RWPE1 (cell line): ENCODE measurements around the gene DNAI1.

ENCODE experiments used
- CTCF ChIA-PET: fragments of 350-600 bp; sonication (Branson Sonifier 250); formaldehyde crosslinking; extraction: SDS; loops from one replicate; lab custom pipeline; 2021; lab: Yijun Ruan, JAX
- POLR2A ChIA-PET: fragments of 400-600 bp; formaldehyde crosslinking; extraction: SDS; loops from one replicate; lab custom pipeline; 2020; ENCODE audit warnings: antibody characterized with exemption; ENCODE audit not compliant: low non-redundant PET; lab: Yijun Ruan, JAX
- DNase-seq: peaks from one replicate; pipeline ENCODE4 v3.0.0; 2012; ENCODE audit warnings: low spot score
- H3K27ac ChIP-seq: fragments of 450-650 bp; 2 replicates; pipeline ENCODE4 v1.5.1; 2017
- CTCF ChIP-seq: fragments of 450-650 bp; conservative IDR thresholded peaks from 2 replicates; pipeline ENCODE4 v1.5.1; 2017; ENCODE audit warnings: low read depth, mild to moderate bottlenecking

DNAI1 gene

GRCh38 chr9:34508463-34508862 is 49.9 kb downstream of the DNAI1 start:
- no peak for DNase-seq
- H3K27ac ChIP-seq, result no peak overlapping the region
- no peak for TF ChIP-seq CTCF
- ChIA-PET CTCF (no interaction called here), POLR2A (no interaction called here)

DNA sequence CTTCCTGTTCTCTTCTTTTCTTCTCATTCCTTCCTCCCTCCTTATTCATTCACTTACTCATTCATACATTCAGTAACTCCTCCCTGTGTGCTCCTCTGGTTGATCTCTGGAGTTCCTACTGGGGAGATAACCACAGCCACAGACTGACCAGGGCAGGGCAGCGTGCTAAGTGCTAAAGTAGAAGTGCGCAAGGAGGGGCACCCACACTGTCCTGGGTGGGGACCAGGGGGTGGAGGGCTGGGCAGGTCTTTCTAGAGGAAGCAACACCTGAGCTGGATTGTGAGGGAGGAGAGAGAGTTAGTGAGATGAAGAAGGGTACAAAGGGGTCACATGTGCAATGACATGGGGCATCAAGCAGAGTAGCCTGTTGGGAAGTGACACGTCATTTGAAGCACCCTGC is 50.3 kb downstream of the DNAI1 start:
- H3K27ac ChIP-seq, result no peak overlapping the region
- POLR2A ChIA-PET, result no interaction called here
- no peak for DNase-seq
- no peak for TF ChIP-seq CTCF
- CTCF ChIA-PET, result interaction anchor here (0.6 kb wide), 1 partner anchor 73 kb away, joined by 4 read pairs; no protein-coding TSS in a partner anchor

DNA sequence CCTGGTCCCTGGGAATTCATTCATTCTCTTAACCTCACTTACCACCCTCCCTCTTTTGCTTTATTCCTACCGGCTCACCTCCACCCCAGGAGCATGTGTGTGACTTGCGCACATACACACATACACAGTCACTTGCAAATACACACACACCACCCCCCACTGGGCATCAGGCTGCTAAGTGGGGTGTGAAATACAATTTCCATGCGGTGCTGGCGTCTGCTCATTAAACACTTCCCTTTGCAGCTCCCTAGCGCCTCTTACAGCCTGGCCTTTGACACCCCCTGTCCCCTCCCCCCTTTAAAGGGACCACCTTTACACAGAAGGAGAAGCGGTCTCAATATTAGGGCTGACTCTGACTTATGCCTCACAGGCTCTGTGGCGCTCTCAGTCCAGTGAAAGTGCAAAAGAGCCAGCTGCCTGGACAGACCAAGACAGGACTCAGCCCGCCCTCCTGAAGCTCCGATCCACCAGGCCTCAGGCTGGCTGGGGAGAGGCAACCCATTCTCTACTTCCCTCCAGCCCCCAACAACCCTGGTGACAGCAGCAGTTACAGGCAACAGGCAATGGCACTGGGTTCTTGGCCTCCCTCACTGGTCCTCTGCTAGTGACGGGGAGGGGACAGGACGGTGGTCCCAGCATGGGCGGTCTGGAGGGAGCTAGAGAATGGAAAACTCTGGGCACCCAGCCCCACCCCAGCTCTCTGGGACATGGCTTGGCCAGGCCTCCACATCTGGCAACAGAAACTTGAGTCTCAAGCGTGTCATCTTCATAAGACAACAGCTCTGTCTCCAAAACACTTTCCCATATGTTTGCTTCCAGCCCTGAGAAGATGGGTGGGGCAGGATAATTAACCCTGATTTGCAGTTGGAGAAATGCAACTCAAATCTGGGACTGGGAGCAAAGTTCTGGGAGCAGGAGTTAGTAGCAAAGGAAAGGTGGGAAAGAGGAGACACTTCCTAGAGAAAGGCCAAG is 52.2 kb downstream of the DNAI1 start:
- POLR2A ChIA-PET, result no interaction called here
- no peak for TF ChIP-seq CTCF
- no peak for DNase-seq
- CTCF ChIA-PET, result interaction anchor here (0.5 to 1.8 kb wide), 2 partner anchors 10 to 11 kb away, joined by 4 to 6 read pairs; no protein-coding TSS in a partner anchor
- H3K27ac ChIP-seq, result no peak overlapping the region

- TF ChIP-seq CTCF, result no peak
- no peak for DNase-seq
- POLR2A ChIA-PET, result no interaction called here
- CTCF ChIA-PET, result interaction anchor here (0.6 to 1.8 kb wide), 3 partner anchors 12 to 109 kb away, joined by 3 to 6 read pairs (median 4); no protein-coding TSS in a partner anchor
- H3K27ac ChIP-seq, result no peak overlapping the region
Observed at GRCh38 chr9:34512131-34513078, 53.8 kb downstream of the DNAI1 start.

GRCh38 chr9:34513567-34514214 is 55.1 kb downstream of the DNAI1 start:
- no peak for DNase-seq
- TF ChIP-seq CTCF, result no peak
- POLR2A ChIA-PET, result no interaction called here
- CTCF ChIA-PET, result interaction anchor here (0.5 kb wide), 1 partner anchor 467 kb away, joined by 3 read pairs; no protein-coding TSS in a partner anchor
- no peak overlapping the region for H3K27ac ChIP-seq
